NCI-H1092 (cell line): Measurements from ENCODE around the gene CACNA1E.
A peak's percentile ranks its signal among the peaks of the same experiment; 100 is the strongest.

Source experiments
- DNase-seq: peaks from one replicate; lab custom pipeline; 2025; lab: John Stamatoyannopoulos, UW

CACNA1E gene

GRCh38 chr1:181769846-181770245, 286.5 kb downstream of the CACNA1E start:
- no peak for DNase-seq

- no peak for DNase-seq
These were observed 289.4 kb downstream of the CACNA1E start for GRCh38 chr1:181772714-181773113.

- no peak for DNase-seq
These were observed 292.7 kb downstream of the CACNA1E start for GRCh38 chr1:181776044-181776443.

- no peak for DNase-seq
These were observed 294.0 kb downstream of the CACNA1E start for GRCh38 chr1:181777286-181777685.

- DNase-seq: no peak
These were observed 294.5 kb downstream of the CACNA1E start for GRCh38 chr1:181777812-181778211.

- DNase-seq: peak; percentile 76
These were observed 295.4 kb downstream of the CACNA1E start for GRCh38 chr1:181778640-181779260.

GRCh38 chr1:181779343-181779742, 296.0 kb downstream of the CACNA1E start:
- DNase-seq: no peak

GRCh38 chr1:181783208-181783607, 299.9 kb downstream of the CACNA1E start:
- DNase-seq: no peak

GRCh38 chr1:181784039-181784683, 300.8 kb downstream of the CACNA1E start:
- no peak for DNase-seq

- DNase-seq: no peak
These were observed 306.1 kb downstream of the CACNA1E start for GRCh38 chr1:181789395-181789794.

- DNase-seq: no peak
These were observed 308.4 kb downstream of the CACNA1E start for GRCh38 chr1:181791721-181792120.

GRCh38 chr1:181793831-181794230, 310.5 kb downstream of the CACNA1E start:
- DNase-seq: no peak

- no peak for DNase-seq
These were observed 311.0 kb downstream of the CACNA1E start for GRCh38 chr1:181794332-181794731.

GRCh38 chr1:181798191-181798926, 315.0 kb downstream of the CACNA1E start:
- no peak for DNase-seq

GRCh38 chr1:181801617-181802016, 318.3 kb downstream of the CACNA1E start:
- DNase-seq: no peak

GRCh38 chr1:181802466-181802865, 319.1 kb downstream of the CACNA1E start:
- DNase-seq: no peak

GRCh38 chr1:181803421-181803820, 320.1 kb downstream of the CACNA1E start:
- no peak for DNase-seq

- no peak for DNase-seq
These were observed 321.7 kb downstream of the CACNA1E start for GRCh38 chr1:181804989-181805388.

GRCh38 chr1:181806746-181807145, 323.4 kb downstream of the CACNA1E start:
- no peak for DNase-seq

- no peak for DNase-seq
These were observed 323.9 kb downstream of the CACNA1E start for GRCh38 chr1:181807251-181807650.

GRCh38 chr1:181809991-181810545, 326.8 kb downstream of the CACNA1E start:
- no peak for DNase-seq

- no peak for DNase-seq
These were observed 328.9 kb downstream of the CACNA1E start for GRCh38 chr1:181812208-181812607.

GRCh38 chr1:181813266-181813665, 329.9 kb downstream of the CACNA1E start:
- DNase-seq: no peak
